HL-60 (cell line): ENCODE results near the gene TADA2A.

Experiments used
- DNase-seq, 2 experiments: peaks; one replicate each; pipeline ENCODE4 v3.0.0-alpha.2; 2010 to 2020; ENCODE audit warnings: low read depth in 1 of 2, low spot score in 1 of 2
- H3K27ac ChIP-seq: fragments of 250-450 bp; sonication (Bioruptor Pico); replicated peaks from 2 replicates; pipeline ENCODE4 v1.5.1; 2020; ENCODE audit warnings: mild to moderate bottlenecking, moderate library complexity
- H3K27me3 ChIP-seq: fragments of 250-450 bp; sonication (Bioruptor Pico); 2 replicates; pipeline ENCODE4 v1.5.1; 2021; ENCODE audit warnings: mild to moderate bottlenecking, moderate library complexity; ENCODE audit not compliant: insufficient read depth, poor library complexity, severe bottlenecking
- H3K4me3 ChIP-seq: replicated peaks from 2 replicates; pipeline ENCODE4 v1.5.1; 2011; ENCODE audit warnings: mild to moderate bottlenecking, control low read depth, low read length; ENCODE audit not compliant: insufficient read depth
- GABPA ChIP-seq: IDR thresholded peaks from 2 replicates; pipeline ENCODE4 v1.6.1; 2012; ENCODE audit warnings: low read depth
- POLR2AphosphoS5 ChIP-seq: IDR thresholded peaks from 2 replicates; pipeline ENCODE4 v1.6.1; 2012; ENCODE audit warnings: low read depth
- SPI1 ChIP-seq: IDR thresholded peaks from 2 replicates; pipeline ENCODE4 v1.6.1; 2012; ENCODE audit warnings: low read depth, mild to moderate bottlenecking, borderline replicate concordance
- TF ChIP-seq, protein P1 (sequence below): IDR thresholded peaks from 2 replicates; pipeline ENCODE4 v1.6.1; 2012; ENCODE audit warnings: low read depth; ENCODE audit not compliant: insufficient replicate concordance
- TF ChIP-seq, protein P2 (sequence below): IDR thresholded peaks from one replicate; pipeline ENCODE4 v1.5.1; 2011; ENCODE audit warnings: low read length, control low read depth, inconsistent platforms; ENCODE audit not compliant: insufficient read depth

The TADA2A gene

DNA sequence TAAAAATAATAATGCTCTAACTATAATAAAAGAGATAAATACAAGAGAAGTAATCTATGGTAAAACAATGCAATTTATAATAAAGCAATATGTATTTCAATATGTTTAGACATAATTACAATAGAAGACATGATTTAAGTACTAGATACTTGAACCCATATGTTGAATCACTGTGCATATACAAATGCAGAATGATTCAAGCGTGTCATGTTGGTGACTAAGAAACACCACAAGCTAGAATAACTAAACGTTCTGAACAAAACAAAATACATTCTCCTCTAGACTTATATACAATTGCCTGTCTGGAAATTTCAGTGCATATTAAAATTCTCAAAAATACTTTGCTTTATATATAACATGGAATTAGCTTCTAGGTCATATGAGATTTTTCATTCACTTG lies 11.2 kb downstream of the TADA2A start:
- no peak for TF ChIP-seq GABPA
- TF ChIP-seq SPI1: no peak
- no peak for TF ChIP-seq POLR2AphosphoS5
- TF ChIP-seq, protein P1, sequence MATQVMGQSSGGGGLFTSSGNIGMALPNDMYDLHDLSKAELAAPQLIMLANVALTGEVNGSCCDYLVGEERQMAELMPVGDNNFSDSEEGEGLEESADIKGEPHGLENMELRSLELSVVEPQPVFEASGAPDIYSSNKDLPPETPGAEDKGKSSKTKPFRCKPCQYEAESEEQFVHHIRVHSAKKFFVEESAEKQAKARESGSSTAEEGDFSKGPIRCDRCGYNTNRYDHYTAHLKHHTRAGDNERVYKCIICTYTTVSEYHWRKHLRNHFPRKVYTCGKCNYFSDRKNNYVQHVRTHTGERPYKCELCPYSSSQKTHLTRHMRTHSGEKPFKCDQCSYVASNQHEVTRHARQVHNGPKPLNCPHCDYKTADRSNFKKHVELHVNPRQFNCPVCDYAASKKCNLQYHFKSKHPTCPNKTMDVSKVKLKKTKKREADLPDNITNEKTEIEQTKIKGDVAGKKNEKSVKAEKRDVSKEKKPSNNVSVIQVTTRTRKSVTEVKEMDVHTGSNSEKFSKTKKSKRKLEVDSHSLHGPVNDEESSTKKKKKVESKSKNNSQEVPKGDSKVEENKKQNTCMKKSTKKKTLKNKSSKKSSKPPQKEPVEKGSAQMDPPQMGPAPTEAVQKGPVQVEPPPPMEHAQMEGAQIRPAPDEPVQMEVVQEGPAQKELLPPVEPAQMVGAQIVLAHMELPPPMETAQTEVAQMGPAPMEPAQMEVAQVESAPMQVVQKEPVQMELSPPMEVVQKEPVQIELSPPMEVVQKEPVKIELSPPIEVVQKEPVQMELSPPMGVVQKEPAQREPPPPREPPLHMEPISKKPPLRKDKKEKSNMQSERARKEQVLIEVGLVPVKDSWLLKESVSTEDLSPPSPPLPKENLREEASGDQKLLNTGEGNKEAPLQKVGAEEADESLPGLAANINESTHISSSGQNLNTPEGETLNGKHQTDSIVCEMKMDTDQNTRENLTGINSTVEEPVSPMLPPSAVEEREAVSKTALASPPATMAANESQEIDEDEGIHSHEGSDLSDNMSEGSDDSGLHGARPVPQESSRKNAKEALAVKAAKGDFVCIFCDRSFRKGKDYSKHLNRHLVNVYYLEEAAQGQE: no peak
- TF ChIP-seq, protein P2, sequence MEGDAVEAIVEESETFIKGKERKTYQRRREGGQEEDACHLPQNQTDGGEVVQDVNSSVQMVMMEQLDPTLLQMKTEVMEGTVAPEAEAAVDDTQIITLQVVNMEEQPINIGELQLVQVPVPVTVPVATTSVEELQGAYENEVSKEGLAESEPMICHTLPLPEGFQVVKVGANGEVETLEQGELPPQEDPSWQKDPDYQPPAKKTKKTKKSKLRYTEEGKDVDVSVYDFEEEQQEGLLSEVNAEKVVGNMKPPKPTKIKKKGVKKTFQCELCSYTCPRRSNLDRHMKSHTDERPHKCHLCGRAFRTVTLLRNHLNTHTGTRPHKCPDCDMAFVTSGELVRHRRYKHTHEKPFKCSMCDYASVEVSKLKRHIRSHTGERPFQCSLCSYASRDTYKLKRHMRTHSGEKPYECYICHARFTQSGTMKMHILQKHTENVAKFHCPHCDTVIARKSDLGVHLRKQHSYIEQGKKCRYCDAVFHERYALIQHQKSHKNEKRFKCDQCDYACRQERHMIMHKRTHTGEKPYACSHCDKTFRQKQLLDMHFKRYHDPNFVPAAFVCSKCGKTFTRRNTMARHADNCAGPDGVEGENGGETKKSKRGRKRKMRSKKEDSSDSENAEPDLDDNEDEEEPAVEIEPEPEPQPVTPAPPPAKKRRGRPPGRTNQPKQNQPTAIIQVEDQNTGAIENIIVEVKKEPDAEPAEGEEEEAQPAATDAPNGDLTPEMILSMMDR: no peak

DNA sequence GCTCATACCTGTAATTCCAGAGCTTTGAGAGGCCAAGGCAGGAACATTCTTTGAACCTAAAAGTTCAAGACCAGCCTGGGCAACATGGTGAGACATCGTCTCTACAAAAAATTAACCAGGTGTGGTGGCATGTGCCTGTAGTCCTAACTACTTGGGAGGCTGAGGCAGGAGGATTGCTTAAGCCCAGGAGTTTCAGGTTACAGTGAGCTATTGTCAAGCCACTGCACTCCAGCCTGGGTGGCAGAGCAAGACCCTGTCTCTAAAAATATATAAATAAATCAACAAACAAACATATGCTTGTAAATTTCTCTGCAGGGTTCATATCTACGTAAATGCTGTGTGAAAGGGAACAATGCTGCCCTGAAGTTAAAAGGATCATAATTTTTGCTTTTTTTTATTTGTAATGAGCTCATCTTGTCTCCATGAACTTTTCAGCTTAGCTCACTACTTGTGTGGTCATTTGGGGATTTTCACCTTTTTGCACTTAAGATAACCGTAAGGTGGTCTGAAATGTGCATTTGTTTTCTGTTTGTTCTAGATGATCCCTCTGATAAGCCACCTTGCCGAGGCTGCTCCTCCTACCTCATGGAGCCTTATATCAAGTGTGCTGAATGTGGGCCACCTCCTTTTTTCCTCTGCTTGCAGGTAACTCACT lies 16.4 kb downstream of the TADA2A start:
- H3K27ac ChIP-seq: no peak overlapping the region
- H3K27me3 ChIP-seq: no peaks in the 10 kb centered on the region
- no peak overlapping the region for H3K4me3 ChIP-seq
- no peak for DNase-seq
- TF ChIP-seq SPI1: no peak

More for the DNA sequence above, 11.2 kb downstream of the TADA2A start:
- no peak for DNase-seq
- Histone ChIP-seq H3K27ac (0 out of 2 replicates have a peak overlapping the region, but pooled peaks have one; percentile 11), H3K4me3 (no peak overlapping the region), H3K27me3 (no peaks in the 10 kb centered on the region)

DNA sequence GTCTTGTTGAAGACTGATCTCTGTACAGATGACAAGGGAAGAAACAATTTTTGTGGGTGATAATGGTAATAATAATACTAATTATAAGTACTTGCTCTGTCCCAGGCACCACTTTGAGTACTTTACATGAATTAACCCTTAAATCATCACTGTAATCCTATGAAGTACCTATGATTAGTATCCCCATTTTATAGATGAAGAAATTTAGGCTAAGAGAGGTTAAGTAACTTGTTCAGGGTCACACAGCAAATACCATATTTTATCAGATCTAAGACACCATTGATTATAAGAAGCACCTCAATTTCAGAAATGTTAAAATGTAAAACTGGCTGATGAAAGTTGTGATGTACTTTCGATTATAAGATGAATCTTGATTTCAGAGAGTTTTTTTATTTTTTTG lies 18.6 kb downstream of the TADA2A start:
- H3K4me3 ChIP-seq: no peak overlapping the region
- no peaks in the 10 kb centered on the region for H3K27me3 ChIP-seq
- H3K27ac ChIP-seq: no peak overlapping the region
- no peak for DNase-seq
- TF ChIP-seq POLR2AphosphoS5 (no peak), SPI1 (no peak), GABPA (no peak)
- TF ChIP-seq, protein P1: no peak
- TF ChIP-seq, protein P2: no peak

DNA sequence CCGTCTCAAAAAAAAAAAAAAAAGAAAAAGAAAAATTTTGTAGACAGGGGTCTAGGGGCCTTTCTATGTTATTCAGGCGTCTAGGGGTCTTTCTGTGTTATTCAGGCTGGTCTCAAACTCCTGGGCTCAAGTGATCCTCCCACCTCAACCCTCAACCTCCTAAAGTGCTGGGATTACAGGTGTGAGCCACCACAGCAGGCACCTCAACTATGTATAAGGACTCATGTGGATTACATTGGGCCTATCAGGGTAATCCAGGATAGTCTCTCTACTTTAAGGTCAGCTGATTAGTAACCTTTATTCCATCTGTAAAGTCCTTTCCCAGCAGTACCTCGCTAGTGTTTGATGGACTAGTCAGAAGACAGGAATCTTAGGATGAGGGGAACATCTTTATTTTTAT lies 22.4 kb downstream of the TADA2A start:
- no peak for DNase-seq
- Histone ChIP-seq H3K4me3 (no peak overlapping the region), H3K27ac (no peak overlapping the region), H3K27me3 (no peaks in the 10 kb centered on the region)
- TF ChIP-seq GABPA: no peak
- no peak for TF ChIP-seq SPI1
- TF ChIP-seq POLR2AphosphoS5: no peak
- TF ChIP-seq, protein P2: no peak
- TF ChIP-seq, protein P1: no peak
